NCI-H460 (cell line): ENCODE data around the gene GTF3C5. TPM values are rescaled to one million over a fixed set of nuclear protein-coding genes. Genes with fewer than 3 reads are reported as not detected.
"Not testable (repeated sequence)": the region's sequence is repeated elsewhere in the genome, so short reads cannot be mapped to it uniquely, and the experiment has no call there.

Experiments
- DNase-seq: peaks from one replicate; pipeline ENCODE4 v3.0.0-alpha.2; 2016; ENCODE audit warnings: low read depth; ENCODE audit errors: extremely low read depth
- total RNA-seq: library from RNA; depleted of rRNA; stranded (reverse); fragments of >200 nt; shearing (Covaris generic); gene quantifications from 2 replicates; pipeline ENCODE4 v1.2.3, GENCODE V29; 2014

The GTF3C5 gene
- total RNA-seq, 1 experiment from 2014 or later = 63.1 TPM

GRCh38 chr9:133066181-133066983, 35.6 kb downstream of the GTF3C5 start:
- no peak for DNase-seq

GRCh38 chr9:133067006-133067405, 36.2 kb downstream of the GTF3C5 start:
- no peak for DNase-seq

- no peak for DNase-seq
Observed at GRCh38 chr9:133067813-133068212, 37.0 kb downstream of the GTF3C5 start.

GRCh38 chr9:133068431-133068830, 37.6 kb downstream of the GTF3C5 start:
- DNase-seq = not testable (repeated sequence)

GRCh38 chr9:133070500-133070961, 39.7 kb downstream of the GTF3C5 start:
- DNase-seq = not testable (repeated sequence)

- DNase-seq = not testable (repeated sequence)
Observed at GRCh38 chr9:133070985-133071384, 40.2 kb downstream of the GTF3C5 start.

- no peak for DNase-seq
Observed at GRCh38 chr9:133071484-133072150, 40.8 kb downstream of the GTF3C5 start.

- not testable (repeated sequence) for DNase-seq
Observed at GRCh38 chr9:133072210-133072609, 41.4 kb downstream of the GTF3C5 start.

GRCh38 chr9:133073086-133074014, 42.6 kb downstream of the GTF3C5 start:
- DNase-seq = no peak

GRCh38 chr9:133074111-133074651, 43.4 kb downstream of the GTF3C5 start:
- DNase-seq = no peak

GRCh38 chr9:133075925-133076630, 45.3 kb downstream of the GTF3C5 start:
- DNase-seq = no peak

- DNase-seq = no peak
Observed at GRCh38 chr9:133076691-133077090, 45.9 kb downstream of the GTF3C5 start.

GRCh38 chr9:133078486-133078885, 47.7 kb downstream of the GTF3C5 start:
- DNase-seq = no peak

- DNase-seq = no peak
Observed at GRCh38 chr9:133080161-133080560, 49.4 kb downstream of the GTF3C5 start.

GRCh38 chr9:133080786-133081779, 50.3 kb downstream of the GTF3C5 start:
- DNase-seq = not testable (repeated sequence)

GRCh38 chr9:133081957-133082644, 51.3 kb downstream of the GTF3C5 start:
- DNase-seq = not testable (repeated sequence)

GRCh38 chr9:133083688-133084087, 52.9 kb downstream of the GTF3C5 start:
- not testable (repeated sequence) for DNase-seq
